Fibroblast of lung (primary cell): ENCODE results near the gene BCL6. TPM values are rescaled to one million over a fixed set of nuclear protein-coding genes. Genes with fewer than 3 reads are reported as not detected.

Source experiments
- DNase-seq, 2 donors: peaks; one replicate each; pipeline versions ENCODE4 v3.0.0 to v3.0.0-alpha.2; 2010; ENCODE audit warnings: low read depth in 2 of 2
- H2AFZ ChIP-seq: 2 replicates; pipeline ENCODE4 v1.5.1; 2012; ENCODE audit warnings: low read length, control low read depth, inconsistent platforms
- H3K27ac ChIP-seq: 2 replicates; pipeline ENCODE4 v1.5.1; 2011; ENCODE audit warnings: low read length, control low read depth; ENCODE audit not compliant: insufficient read depth
- H3K27me3 ChIP-seq: 2 replicates; pipeline ENCODE4 v1.5.1; 2011; ENCODE audit warnings: mild to moderate bottlenecking, low read length; ENCODE audit not compliant: control insufficient read depth, insufficient read depth
- H3K36me3 ChIP-seq: 2 replicates; pipeline ENCODE4 v1.5.1; 2011; ENCODE audit warnings: low read length; ENCODE audit not compliant: control insufficient read depth, insufficient read depth
- H3K4me1 ChIP-seq: 2 replicates; pipeline ENCODE4 v1.5.1; 2011; ENCODE audit warnings: low read length; ENCODE audit not compliant: control insufficient read depth, insufficient read depth; ENCODE audit errors: extremely low read depth
- H3K4me2 ChIP-seq: 2 replicates; pipeline ENCODE4 v1.5.1; 2011; ENCODE audit warnings: low read length, control low read depth; ENCODE audit not compliant: insufficient read depth; ENCODE audit errors: extremely low read depth
- H3K4me3 ChIP-seq, 4 experiments: fragments of 200-600 bp in 1 of 4; sonication (generic) in 1 of 4; replicated peaks in 1 of 4; 2 replicates each; pipeline ENCODE4 v1.5.1; 2011 to 2016; ENCODE audit warnings: low read length in 4 of 4, low read depth in 3 of 4, mild to moderate bottlenecking in 3 of 4, control low read depth in 2 of 4, inconsistent platforms in 1 of 4, mixed read lengths in 1 of 4; ENCODE audit not compliant: insufficient read depth in 1 of 4; ENCODE audit errors: control extremely low read depth in 1 of 4
- H3K79me2 ChIP-seq: 2 replicates; pipeline ENCODE4 v1.5.1; 2012; ENCODE audit warnings: mild to moderate bottlenecking, low read length, inconsistent platforms; ENCODE audit not compliant: control insufficient read depth, insufficient read depth
- H3K9ac ChIP-seq: 2 replicates; pipeline ENCODE4 v1.5.1; 2011; ENCODE audit warnings: mild to moderate bottlenecking, low read length, control low read depth; ENCODE audit not compliant: insufficient read depth
- H3K9me3 ChIP-seq: 2 replicates; pipeline ENCODE4 v1.5.1; 2012; ENCODE audit warnings: low read depth, low read length; ENCODE audit not compliant: control insufficient read depth, insufficient read depth
- H4K20me1 ChIP-seq: 2 replicates; pipeline ENCODE4 v1.5.1; 2011; ENCODE audit warnings: low read length; ENCODE audit not compliant: control insufficient read depth, insufficient read depth; ENCODE audit errors: extremely low read depth
- EZH2 ChIP-seq: IDR thresholded peaks from 2 replicates; pipeline ENCODE4 v1.5.1; 2012; ENCODE audit warnings: low read length, control low read depth, mild to moderate bottlenecking; ENCODE audit errors: missing control alignments
- polyA plus RNA-seq, 2 donors: library from polyadenylated mRNA; depleted of rRNA in 1 of 2; stranded (reverse) in 1 of 2; unstranded in 1 of 2; fragments of >200 nt; gene quantifications; 2 replicates each; pipeline ENCODE4 v1.2.1, GENCODE V29; 2011 to 2012; ENCODE audit warnings: missing spikeins in 1 of 2
- total RNA-seq: library from RNA; depleted of rRNA; stranded (reverse); fragments of >200 nt; gene quantifications from 2 replicates; pipeline ENCODE4 v1.2.1, GENCODE V29; 2014
- TF ChIP-seq, protein P1 (sequence below), 2 donors: IDR thresholded peaks in 1 of 2; conservative IDR thresholded peaks in 1 of 2; 1 replicate in 1 of 2; 2 replicates in 1 of 2; pipeline ENCODE4 v1.5.1; 2011 to 2012; ENCODE audit warnings: low read length in 2 of 2, control low read depth in 1 of 2, inconsistent platforms in 1 of 2, low read depth in 1 of 2, mild to moderate bottlenecking in 1 of 2

The BCL6 gene
- total and polyA plus RNA-seq, 2 donors (not counting 1 experiment from before 2014, with no cell fraction given), result 12.7 to 46.6 TPM

DNA sequence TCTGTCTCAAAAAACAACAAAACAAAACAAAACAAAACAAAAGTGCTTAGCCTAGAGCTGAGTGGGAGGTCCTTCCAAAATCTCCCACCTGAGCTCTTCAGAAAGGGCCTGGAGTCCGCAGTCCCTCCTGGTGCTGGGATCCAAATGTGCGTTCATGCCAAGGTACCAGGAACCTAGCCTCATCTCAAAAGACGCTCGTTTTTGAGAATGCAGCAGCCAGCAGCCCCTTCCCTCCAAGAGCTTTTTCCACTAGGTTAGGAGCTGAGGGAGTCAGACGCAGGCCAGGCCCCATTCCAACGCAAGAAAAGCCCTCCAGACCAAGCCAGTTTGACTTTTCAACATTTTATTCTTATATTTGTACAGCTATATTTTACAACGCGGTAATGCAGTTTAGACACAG is 24.2 kb downstream of the BCL6 start:
- Histone ChIP-seq H3K27ac (no peak overlapping the region), H3K4me1 (no peaks in the 10 kb centered on the region)

DNA sequence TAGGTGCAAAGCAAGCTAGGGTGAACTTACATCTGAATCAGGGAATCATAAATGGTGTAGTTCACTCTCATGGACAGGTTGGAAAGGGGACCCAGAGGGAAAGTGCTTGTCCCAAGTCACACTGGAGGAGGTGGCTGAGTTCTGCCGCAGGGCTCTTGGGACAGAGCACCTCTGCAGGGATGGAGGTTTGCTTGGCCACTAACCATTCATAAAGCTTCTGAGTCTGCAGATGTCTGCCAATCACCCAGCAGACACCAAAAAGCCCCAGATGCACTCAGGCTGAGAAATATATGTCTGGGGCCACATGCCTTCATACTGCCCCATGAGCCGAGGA is 25.0 kb downstream of the BCL6 start:
- Histone ChIP-seq H3K9ac (no peak overlapping the region), H3K36me3 (peaks cover 19% of the 10 kb centered on the region), H3K9me3 (no peaks in the 10 kb centered on the region), H3K4me2 (no peak overlapping the region), H3K79me2 (no peaks in the 10 kb centered on the region), H3K27ac (no peak overlapping the region), H3K27me3 (no peaks in the 10 kb centered on the region), H2AFZ (no peak overlapping the region), H4K20me1 (no peaks in the 10 kb centered on the region), H3K4me3 (no peak overlapping the region), H3K4me1 (no peaks in the 10 kb centered on the region)
- DNase-seq, result no peak
- TF ChIP-seq EZH2, result no peak
- TF ChIP-seq, protein P1, sequence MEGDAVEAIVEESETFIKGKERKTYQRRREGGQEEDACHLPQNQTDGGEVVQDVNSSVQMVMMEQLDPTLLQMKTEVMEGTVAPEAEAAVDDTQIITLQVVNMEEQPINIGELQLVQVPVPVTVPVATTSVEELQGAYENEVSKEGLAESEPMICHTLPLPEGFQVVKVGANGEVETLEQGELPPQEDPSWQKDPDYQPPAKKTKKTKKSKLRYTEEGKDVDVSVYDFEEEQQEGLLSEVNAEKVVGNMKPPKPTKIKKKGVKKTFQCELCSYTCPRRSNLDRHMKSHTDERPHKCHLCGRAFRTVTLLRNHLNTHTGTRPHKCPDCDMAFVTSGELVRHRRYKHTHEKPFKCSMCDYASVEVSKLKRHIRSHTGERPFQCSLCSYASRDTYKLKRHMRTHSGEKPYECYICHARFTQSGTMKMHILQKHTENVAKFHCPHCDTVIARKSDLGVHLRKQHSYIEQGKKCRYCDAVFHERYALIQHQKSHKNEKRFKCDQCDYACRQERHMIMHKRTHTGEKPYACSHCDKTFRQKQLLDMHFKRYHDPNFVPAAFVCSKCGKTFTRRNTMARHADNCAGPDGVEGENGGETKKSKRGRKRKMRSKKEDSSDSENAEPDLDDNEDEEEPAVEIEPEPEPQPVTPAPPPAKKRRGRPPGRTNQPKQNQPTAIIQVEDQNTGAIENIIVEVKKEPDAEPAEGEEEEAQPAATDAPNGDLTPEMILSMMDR (conservative IDR thresholded peaks at IDR 0.05 in 1 of 2, IDR thresholded peaks at IDR 0.05 in 1 of 2; ENCODE audit: low read depth in 1 of 2, low read length in 2 of 2), result no peak

More for the DNA sequence above, 24.2 kb downstream of the BCL6 start:
- H3K9ac ChIP-seq, result no peak overlapping the region
- H3K79me2 ChIP-seq, result no peaks in the 10 kb centered on the region
- H3K4me2 ChIP-seq, result no peak overlapping the region
- no peaks in the 10 kb centered on the region for H3K9me3 ChIP-seq
- no peaks in the 10 kb centered on the region for H4K20me1 ChIP-seq
- peaks cover 20% of the 10 kb centered on the region for H3K36me3 ChIP-seq
- no peak for DNase-seq
- no peak for TF ChIP-seq EZH2
- TF ChIP-seq, protein P1 (conservative IDR thresholded peaks at IDR 0.05 in 1 of 2, IDR thresholded peaks at IDR 0.05 in 1 of 2; ENCODE audit: low read depth in 1 of 2, low read length in 2 of 2), result no peak
- no peaks in the 10 kb centered on the region for H3K27me3 ChIP-seq
- no peak overlapping the region for H2AFZ ChIP-seq
- H3K4me3 ChIP-seq, result no peak overlapping the region

GRCh38 chr3:187719628-187720336 is 25.5 kb downstream of the BCL6 start:
- no peaks in the 10 kb centered on the region for H3K79me2 ChIP-seq
- no peaks in the 10 kb centered on the region for H3K9me3 ChIP-seq
- no peak overlapping the region for H3K9ac ChIP-seq
- H2AFZ ChIP-seq, result no peak overlapping the region
- no peak overlapping the region for H3K4me2 ChIP-seq
- no peaks in the 10 kb centered on the region for H3K4me1 ChIP-seq
- no peaks in the 10 kb centered on the region for H4K20me1 ChIP-seq
- peaks cover 14% of the 10 kb centered on the region for H3K36me3 ChIP-seq
- H3K27me3 ChIP-seq, result no peaks in the 10 kb centered on the region
- no peak overlapping the region for H3K4me3 ChIP-seq
- DNase-seq, result no peak
- TF ChIP-seq, protein P1 (conservative IDR thresholded peaks at IDR 0.05 in 1 of 2, IDR thresholded peaks at IDR 0.05 in 1 of 2; ENCODE audit: low read depth in 1 of 2, low read length in 2 of 2), result no peak
- no peak overlapping the region for H3K27ac ChIP-seq
